Activated B cell treated with CpG ODN at 0.5 μM for 24 hours (primary cell): ENCODE measurements around the gene RPAP2. TPM values are rescaled to one million over a fixed set of nuclear protein-coding genes. Genes with fewer than 3 reads are reported as not detected.

ENCODE experiments used
- ATAC-seq: fragments of 200-7000 bp; cut with Tn5 transposase; one replicate; pipeline ENCODE4 v1.10.0; 2021; ENCODE audit warnings: low read depth, mild to moderate bottlenecking, moderate library complexity
- CTCF ChIA-PET: fragments of 350-600 bp; sonication (Branson Sonifier 250); formaldehyde crosslinking; loops from one replicate; lab custom pipeline; 2021; ENCODE audit warnings: antibody characterized with exemption; lab: Charles Lee
- POLR2A ChIA-PET: fragments of 350-600 bp; sonication (Branson Sonifier 250); formaldehyde crosslinking; loops from one replicate; lab custom pipeline; 2021; ENCODE audit warnings: antibody characterized with exemption; lab: Charles Lee
- DNase-seq: peaks from one replicate; pipeline ENCODE4 v3.0.0; 2022
- H3K27ac Mint-ChIP-seq: one replicate; pipeline ENCODE4 v1.8.0; 2020; ENCODE audit warnings: mixed read lengths
- H3K27me3 Mint-ChIP-seq: one replicate; pipeline ENCODE4 v1.8.0; 2021; ENCODE audit warnings: mixed read lengths
- H3K36me3 Mint-ChIP-seq: one replicate; pipeline ENCODE4 v1.8.0; 2021; ENCODE audit warnings: low read depth, mixed read lengths
- H3K4me1 Mint-ChIP-seq: one replicate; pipeline ENCODE4 v1.8.0; 2021; ENCODE audit warnings: mixed read lengths
- H3K4me3 Mint-ChIP-seq: one replicate; pipeline ENCODE4 v1.8.0; 2020; ENCODE audit warnings: mild to moderate bottlenecking, mixed read lengths
- H3K9me3 Mint-ChIP-seq: one replicate; pipeline ENCODE4 v1.8.0; 2020; ENCODE audit warnings: mixed read lengths
- CTCF ChIP-seq: fragments of 200-600 bp; IDR thresholded peaks from one replicate; pipeline ENCODE4 v1.8.0; 2022; ENCODE audit warnings: antibody characterized with exemption, mild to moderate bottlenecking
- intact Hi-C: fragments of 100-400 bp; cut with micrococcal nuclease; formaldehyde crosslinking; loops from one replicate; pipeline ENCODE4 v1.15.1; 2024
- total RNA-seq: library from RNA; stranded (reverse); gene quantifications from 2 replicates; pipeline ENCODE4 v1.2.3, GENCODE V29; 2022

RPAP2 gene
- total RNA-seq, 1 donor from 2014 or later = 31.7 TPM

GRCh38 chr1:92399076-92399475 is 100.2 kb downstream of the RPAP2 start:
- H3K4me3 Mint-ChIP-seq = no peak overlapping the region
- ChIA-PET POLR2A (no interaction called here), CTCF (no interaction called here)
- peaks cover 19% of the 10 kb centered on the region for H3K4me1 Mint-ChIP-seq
- peaks cover 19% of the 10 kb centered on the region for H3K9me3 Mint-ChIP-seq
- DNase-seq (no peak), ATAC-seq (peak; percentile 87)
- intact Hi-C loops = no loop called here
- peaks cover 4% of the 10 kb centered on the region for H3K36me3 Mint-ChIP-seq
- no peaks in the 10 kb centered on the region for H3K27me3 Mint-ChIP-seq
- TF ChIP-seq CTCF = no peak
- peak overlapping the region; percentile 24 for H3K27ac Mint-ChIP-seq

GRCh38 chr1:92404661-92405060 is 105.8 kb downstream of the RPAP2 start:
- TF ChIP-seq CTCF = no peak
- DNase-seq (no peak), ATAC-seq (no peak)
- intact Hi-C loops = loop anchor here (5.0 kb wide), 1 partner anchor 78 kb away; no protein-coding TSS in a partner anchor
- Mint-ChIP-seq H3K4me3 (no peak overlapping the region), H3K27me3 (no peaks in the 10 kb centered on the region), H3K4me1 (peaks cover 2% of the 10 kb centered on the region), H3K36me3 (peaks cover 3% of the 10 kb centered on the region), H3K27ac (no peak overlapping the region), H3K9me3 (peaks cover 14% of the 10 kb centered on the region)
- ChIA-PET CTCF (no interaction called here), POLR2A (no interaction called here)

GRCh38 chr1:92408825-92409224 is 110.0 kb downstream of the RPAP2 start:
- intact Hi-C loops = no loop called here
- ATAC-seq (no peak), DNase-seq (no peak)
- Mint-ChIP-seq H3K9me3 (peaks cover 3% of the 10 kb centered on the region), H3K27ac (no peak overlapping the region), H3K27me3 (no peaks in the 10 kb centered on the region), H3K4me1 (no peaks in the 10 kb centered on the region), H3K36me3 (peaks cover 3% of the 10 kb centered on the region), H3K4me3 (no peak overlapping the region)
- TF ChIP-seq CTCF = no peak
- ChIA-PET POLR2A (no interaction called here), CTCF (no interaction called here)

- Mint-ChIP-seq H3K9me3 (no peaks in the 10 kb centered on the region), H3K4me1 (no peaks in the 10 kb centered on the region), H3K27me3 (no peaks in the 10 kb centered on the region), H3K36me3 (no peaks in the 10 kb centered on the region), H3K4me3 (no peak overlapping the region), H3K27ac (no peak overlapping the region)
- no peak for DNase-seq
- ChIA-PET CTCF (no interaction called here), POLR2A (no interaction called here)
- intact Hi-C loops = no loop called here
- no peak for ATAC-seq
- no peak for TF ChIP-seq CTCF
Observed at GRCh38 chr1:92409946-92410549, 111.2 kb downstream of the RPAP2 start.

GRCh38 chr1:92410706-92411105 is 111.8 kb downstream of the RPAP2 start:
- no peak for TF ChIP-seq CTCF
- intact Hi-C loops = no loop called here
- ChIA-PET POLR2A (no interaction called here), CTCF (no interaction called here)
- no peak for ATAC-seq
- H3K4me3 Mint-ChIP-seq = no peak overlapping the region
- H3K27me3 Mint-ChIP-seq = no peaks in the 10 kb centered on the region
- no peak for DNase-seq
- H3K36me3 Mint-ChIP-seq = no peaks in the 10 kb centered on the region
- H3K27ac Mint-ChIP-seq = no peak overlapping the region
- no peaks in the 10 kb centered on the region for H3K9me3 Mint-ChIP-seq
- H3K4me1 Mint-ChIP-seq = no peaks in the 10 kb centered on the region
